NB4 (cell line): Measurements from ENCODE around the gene TAF5L.

Experiments
- MAX ChIP-seq: IDR thresholded peaks from 2 replicates; pipeline ENCODE4 v1.6.1; 2011; ENCODE audit warnings: low read depth, low read length
- MYC ChIP-seq: IDR thresholded peaks from 2 replicates; pipeline ENCODE4 v1.6.1; 2011; ENCODE audit warnings: low read depth, low read length
- POLR2A ChIP-seq: IDR thresholded peaks from 2 replicates; pipeline ENCODE4 v1.6.1; 2011; ENCODE audit warnings: mild to moderate bottlenecking; ENCODE audit not compliant: insufficient read length; ENCODE audit errors: extremely low read depth
- TF ChIP-seq, protein P1 (sequence below): IDR thresholded peaks from one replicate; pipeline ENCODE4 v1.5.1; 2012; ENCODE audit warnings: low read depth, low read length

GRCh38 chr1:229640455-229640854 lies 14.5 kb upstream of the TAF5L start:
- TF ChIP-seq POLR2A, result no peak
- TF ChIP-seq, protein P1, sequence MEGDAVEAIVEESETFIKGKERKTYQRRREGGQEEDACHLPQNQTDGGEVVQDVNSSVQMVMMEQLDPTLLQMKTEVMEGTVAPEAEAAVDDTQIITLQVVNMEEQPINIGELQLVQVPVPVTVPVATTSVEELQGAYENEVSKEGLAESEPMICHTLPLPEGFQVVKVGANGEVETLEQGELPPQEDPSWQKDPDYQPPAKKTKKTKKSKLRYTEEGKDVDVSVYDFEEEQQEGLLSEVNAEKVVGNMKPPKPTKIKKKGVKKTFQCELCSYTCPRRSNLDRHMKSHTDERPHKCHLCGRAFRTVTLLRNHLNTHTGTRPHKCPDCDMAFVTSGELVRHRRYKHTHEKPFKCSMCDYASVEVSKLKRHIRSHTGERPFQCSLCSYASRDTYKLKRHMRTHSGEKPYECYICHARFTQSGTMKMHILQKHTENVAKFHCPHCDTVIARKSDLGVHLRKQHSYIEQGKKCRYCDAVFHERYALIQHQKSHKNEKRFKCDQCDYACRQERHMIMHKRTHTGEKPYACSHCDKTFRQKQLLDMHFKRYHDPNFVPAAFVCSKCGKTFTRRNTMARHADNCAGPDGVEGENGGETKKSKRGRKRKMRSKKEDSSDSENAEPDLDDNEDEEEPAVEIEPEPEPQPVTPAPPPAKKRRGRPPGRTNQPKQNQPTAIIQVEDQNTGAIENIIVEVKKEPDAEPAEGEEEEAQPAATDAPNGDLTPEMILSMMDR, result no peak
- no peak for TF ChIP-seq MAX
- TF ChIP-seq MYC, result no peak
